ENCODE results near the gene MUS81. TPM values are rescaled to one million over a fixed set of nuclear protein-coding genes. Genes with fewer than 3 reads are reported as not detected.
"Not testable (repeated sequence)": the region's sequence is repeated elsewhere in the genome, so short reads cannot be mapped to it uniquely, and the experiment has no call there.

The MUS81 gene
- total RNA-seq, 1 donor from 2014 or later, result 30.7 TPM

DNA sequence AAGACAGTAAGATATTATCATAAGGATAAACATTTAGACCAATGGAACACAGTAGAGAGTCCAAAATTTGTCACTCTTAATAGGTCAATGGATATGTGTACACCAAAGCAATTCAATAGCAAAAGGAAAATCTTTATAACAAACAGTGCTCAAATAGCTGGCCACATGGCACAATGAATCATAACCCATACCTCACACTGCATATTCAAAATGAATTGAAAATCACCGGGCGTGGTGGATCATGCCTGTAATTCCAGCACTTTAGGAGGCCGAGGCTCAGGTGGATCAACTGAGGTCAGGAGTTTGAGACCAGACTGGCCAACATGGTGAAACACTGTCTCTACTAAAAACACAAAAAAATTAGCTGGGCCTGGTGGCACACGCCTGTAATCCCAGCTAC, 18.1 kb upstream of the MUS81 start:
- DNase-seq (no peak), ATAC-seq (ENCODE audit: poor library complexity) (no peak)
- intact Hi-C loops (cut with DNase I), result no loop called here

DNA sequence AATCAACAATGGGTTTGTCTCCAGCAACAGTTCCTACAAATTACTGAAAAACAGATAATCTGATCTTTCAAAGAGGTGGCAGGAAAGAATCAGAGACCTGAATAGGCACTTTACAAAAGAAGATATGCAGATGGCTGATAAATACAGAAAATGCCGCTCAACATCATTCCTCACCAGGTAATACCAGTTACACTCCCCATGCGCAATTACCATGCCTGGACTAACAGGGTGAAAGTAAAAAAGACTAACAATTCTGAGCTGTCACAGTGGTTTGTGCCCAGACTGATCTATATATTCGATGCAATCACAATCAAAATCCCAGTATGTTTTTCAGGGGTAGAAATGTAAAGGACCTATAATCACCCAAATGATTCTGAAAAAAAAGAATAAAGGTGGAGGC, 16.4 kb upstream of the MUS81 start:
- intact Hi-C loops (cut with DNase I), result no loop called here

DNA sequence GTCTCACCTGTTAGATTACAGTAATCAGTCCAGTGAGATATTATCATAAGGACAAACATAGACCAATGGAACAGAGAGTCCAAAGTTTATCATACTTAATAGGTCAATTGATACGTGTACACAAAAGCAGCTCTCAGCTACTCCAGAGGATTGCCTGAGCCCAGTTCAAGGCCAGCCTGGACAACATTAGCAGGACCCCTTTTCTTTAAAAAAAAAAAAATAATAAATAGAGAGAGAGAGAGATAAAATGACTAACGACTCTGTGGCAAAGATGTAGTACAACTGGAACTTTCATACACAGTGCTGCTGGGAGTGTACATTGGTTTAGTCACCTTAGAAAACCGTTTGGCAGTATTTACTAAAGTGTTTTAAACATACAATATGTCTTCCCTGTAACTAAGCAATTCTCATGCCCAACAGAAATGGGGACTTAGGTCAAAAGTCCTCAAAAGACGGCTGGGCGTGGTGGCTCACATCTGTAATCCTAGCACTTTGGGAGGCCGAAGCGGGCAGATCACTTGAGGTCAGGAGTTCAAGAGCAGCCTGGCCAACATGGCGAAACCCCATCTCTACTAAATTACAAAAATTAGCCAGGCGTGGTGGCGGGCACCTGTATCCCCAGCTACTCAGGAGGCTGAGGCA, 15.9 kb upstream of the MUS81 start:
- intact Hi-C loops (cut with DNase I), result no loop called here
- ATAC-seq (ENCODE audit: poor library complexity), result no peak

More for the DNA sequence above, 16.4 kb upstream of the MUS81 start:
- ATAC-seq (ENCODE audit: poor library complexity), result no peak
- DNase-seq, result no peak

DNA sequence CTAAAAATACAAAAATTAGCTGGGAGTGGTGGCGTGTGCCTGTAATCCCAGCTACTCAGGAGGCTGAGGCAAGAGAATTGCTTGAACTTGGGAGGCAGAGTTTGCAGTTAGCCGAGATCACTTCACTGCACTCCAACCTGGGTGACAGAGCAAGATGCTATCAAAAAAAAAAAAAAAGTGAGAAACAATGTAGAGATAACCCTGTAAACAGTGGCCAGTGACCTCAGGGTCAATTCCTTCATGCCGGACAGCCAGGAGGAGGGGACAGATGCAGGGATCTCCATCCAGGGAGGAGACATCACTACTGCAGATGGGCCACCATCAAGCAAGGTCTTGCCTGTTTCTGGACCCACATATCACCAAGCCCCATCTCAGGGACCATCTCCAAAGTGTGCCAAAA, 12.5 kb upstream of the MUS81 start:
- DNase-seq, result no peak
- intact Hi-C loops (cut with DNase I), result no loop called here
- no peak for ATAC-seq (ENCODE audit: poor library complexity)

More for the DNA sequence above, 15.9 kb upstream of the MUS81 start:
- no peak for DNase-seq

DNA sequence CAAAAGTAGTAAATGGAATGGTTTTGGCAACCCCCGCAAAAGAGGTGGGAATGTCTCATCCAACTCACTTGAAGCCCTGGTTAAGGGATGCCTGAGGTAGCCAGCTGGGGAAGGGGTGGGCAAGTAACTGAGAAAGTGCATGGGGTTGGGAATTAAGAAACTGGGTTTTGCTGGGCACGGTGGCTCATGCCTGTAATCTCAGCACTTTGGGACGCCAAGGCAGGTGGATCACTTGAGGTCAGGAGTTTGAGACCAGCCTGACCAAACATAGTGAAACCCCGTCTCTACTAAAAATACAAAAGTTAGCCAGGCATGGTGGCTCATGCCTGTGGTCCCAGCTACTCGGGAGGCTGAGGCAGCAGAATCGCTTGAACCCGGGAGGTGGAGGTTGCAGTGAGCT, 11.5 kb upstream of the MUS81 start:
- intact Hi-C loops (cut with DNase I); DNase-seq; ATAC-seq (ENCODE audit: poor library complexity): not testable (repeated sequence)

DNA sequence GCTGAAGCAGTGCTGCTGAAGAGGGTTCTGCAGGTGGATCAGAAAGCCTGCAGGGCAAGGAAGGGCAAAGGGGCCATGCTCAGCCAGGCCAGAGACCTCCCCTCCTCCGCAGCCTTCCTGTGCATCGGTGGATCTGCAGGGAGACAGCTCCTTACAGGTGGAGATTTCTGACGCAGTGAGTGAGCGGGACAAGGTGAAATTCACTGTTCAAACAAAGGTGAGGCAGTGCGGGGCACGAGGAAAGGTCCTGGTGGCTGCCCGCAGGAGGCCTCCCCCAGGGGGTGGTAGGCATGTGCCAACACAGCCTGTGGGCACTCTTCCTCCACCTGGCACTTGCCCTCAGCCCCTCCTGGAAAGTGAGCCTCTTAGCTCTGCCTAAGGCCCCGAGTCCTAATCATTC, 10.9 kb upstream of the MUS81 start:
- ATAC-seq (ENCODE audit: poor library complexity) (no peak), DNase-seq (no peak)
- intact Hi-C loops (cut with DNase I), result no loop called here

DNA sequence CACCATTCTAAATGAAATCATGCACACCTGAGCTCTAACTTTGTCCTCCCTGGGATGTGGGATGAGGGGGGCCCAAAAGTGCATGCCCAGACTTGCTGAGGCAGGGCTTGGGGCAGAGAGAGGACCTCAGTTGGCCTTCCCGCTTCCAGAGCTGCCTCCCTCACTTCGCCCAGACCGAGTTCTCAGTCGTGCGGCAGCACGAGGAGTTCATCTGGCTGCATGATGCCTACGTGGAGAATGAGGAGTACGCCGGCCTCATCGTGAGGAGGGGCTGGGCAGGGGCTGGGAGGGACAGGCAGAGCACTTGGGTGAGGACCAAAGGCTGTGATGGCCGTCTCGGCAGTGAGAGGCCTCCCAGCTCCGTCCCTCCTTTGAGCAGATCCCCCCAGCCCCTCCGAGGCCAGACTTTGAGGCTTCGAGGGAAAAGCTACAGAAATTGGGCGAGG, 10.4 kb upstream of the MUS81 start:
- no peak for ATAC-seq (ENCODE audit: poor library complexity)
- no peak for DNase-seq
- intact Hi-C loops (cut with DNase I), result no loop called here

DNA sequence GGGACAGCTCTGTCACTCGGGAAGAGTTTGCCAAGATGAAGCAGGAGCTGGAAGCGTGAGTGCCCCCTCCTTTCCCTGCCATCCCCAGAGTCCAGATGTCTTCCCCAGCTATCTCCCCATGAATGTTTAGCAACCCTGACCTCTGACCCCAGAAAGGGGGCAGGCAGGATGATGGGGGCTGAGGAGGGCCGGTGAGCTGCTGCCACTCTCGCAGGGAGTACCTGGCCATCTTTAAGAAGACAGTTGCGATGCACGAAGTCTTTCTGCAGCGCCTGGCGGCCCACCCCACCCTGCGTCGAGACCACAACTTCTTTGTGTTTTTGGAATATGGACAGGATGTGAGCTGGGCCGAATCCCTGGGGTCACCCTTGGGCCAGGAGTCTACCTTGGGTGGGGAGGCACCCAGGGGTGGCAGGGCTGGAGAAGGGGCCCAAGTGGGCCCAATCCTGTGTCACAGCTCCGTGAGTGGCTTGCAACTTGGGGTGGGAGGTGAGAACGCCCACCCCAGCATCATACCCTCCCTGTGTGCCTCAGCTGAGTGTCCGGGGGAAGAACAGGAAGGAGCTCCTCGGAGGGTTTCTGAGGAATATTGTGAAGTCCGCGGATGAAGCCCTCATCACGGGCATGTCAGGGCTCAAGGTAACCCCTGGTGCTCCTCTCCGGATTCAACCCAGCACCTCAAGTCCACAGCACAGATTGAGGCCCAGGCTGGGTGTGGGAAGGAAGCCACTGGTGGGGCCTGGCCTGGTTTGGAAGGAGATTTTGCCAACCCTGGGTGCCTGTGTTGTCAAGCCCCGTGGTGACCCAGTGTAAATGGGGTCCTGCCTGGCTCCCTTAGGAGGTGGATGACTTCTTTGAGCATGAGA, 9.8 kb upstream of the MUS81 start:
- ATAC-seq (ENCODE audit: poor library complexity) (no peak), DNase-seq (no peak)
- intact Hi-C loops (cut with DNase I), result no loop called here

DNA sequence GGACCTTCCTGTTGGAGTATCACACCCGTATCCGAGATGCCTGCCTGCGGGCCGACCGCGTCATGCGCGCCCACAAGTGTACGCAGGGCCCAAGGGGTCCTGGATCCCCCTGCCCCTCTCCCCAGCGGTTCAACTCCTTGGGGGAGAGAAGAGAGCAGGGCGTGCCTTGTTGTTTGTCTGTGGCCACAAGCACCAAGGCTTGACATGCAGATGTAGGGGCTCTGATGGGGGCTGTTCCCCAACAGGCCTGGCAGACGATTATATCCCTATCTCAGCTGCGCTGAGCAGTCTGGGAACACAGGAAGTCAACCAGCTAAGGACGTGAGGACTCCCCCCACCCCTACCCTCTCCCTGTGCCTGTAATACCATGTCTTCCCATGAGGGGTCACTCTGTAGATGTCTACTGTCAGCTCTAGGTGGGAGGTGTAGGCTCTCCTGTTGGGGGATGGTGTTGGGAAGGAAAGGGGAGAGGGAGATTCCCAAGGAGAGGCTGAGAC, 9.1 kb upstream of the MUS81 start:
- ATAC-seq (ENCODE audit: poor library complexity) (no peak), DNase-seq (no peak)
- intact Hi-C loops (cut with DNase I), result no loop called here

DNA sequence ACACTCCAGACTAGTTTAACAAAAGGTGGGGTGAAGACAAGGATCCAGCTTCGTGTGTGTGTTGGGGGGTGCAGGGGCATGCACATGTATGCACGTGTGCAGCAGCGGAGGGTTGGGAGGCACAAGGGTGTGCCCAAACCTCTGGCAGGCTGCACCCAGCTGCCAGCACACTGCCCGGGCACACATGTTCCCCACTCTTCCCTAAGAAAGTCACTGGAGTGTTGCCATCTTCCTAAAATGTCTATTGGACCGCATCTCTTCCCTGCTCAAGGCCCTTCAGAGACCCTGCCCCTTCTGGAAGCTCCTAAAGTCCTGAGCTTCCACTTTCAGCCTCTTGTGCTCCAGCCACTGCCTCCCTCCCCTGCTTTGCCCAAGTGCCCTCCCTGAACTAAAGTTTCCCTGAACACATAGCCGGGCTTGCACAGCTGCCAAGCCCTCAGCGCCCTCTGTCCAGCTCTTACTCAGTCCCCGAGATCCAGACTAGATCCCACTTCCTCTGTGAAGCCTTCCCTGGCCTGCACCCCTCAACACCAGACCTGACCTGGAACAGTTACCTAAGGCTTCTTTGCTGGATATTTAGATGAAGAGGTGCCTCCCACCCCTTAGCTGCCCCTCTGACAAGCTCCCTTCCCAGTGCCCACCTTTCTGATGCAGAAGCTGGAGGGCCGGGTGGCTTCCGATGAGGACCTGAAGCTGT, 8.3 kb upstream of the MUS81 start:
- intact Hi-C loops (cut with DNase I), result no loop called here
- DNase-seq, result no peak

DNA sequence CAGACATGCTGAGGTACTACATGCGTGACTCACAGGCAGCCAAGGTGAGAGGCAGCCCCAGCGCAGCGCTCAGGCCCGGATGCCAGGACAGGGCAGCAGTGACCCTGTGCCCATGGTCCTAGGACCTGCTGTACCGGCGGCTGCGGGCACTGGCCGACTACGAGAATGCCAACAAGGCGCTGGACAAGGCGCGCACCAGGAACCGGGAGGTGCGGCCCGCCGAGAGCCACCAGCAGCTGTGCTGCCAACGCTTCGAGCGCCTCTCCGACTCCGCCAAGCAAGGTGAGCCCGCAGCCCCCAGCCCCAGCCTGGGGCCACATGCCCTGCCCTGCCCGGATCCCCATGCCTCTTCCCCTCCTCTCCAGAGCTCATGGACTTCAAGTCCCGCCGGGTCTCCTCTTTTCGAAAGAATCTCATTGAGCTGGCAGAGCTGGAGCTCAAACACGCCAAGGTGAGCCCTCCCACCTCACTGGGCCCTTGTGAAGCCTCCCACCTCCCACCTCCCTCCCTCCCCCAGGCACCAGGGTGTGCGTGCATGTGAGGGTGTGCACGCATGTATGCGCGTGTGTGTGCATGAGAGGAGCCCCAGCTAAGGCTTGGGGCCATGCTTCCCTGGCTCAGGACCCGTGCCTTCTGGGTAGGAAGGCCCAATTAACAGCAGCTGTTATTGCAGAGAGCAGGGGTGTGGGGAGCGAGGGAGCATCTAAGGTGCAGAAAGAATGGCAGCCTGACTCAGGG, 7.6 kb upstream of the MUS81 start:
- DNase-seq, result no peak
- no peak for ATAC-seq (ENCODE audit: poor library complexity)
- intact Hi-C loops (cut with DNase I), result no loop called here

More for the DNA sequence above, 8.3 kb upstream of the MUS81 start:
- ATAC-seq (ENCODE audit: poor library complexity), result no peak

DNA sequence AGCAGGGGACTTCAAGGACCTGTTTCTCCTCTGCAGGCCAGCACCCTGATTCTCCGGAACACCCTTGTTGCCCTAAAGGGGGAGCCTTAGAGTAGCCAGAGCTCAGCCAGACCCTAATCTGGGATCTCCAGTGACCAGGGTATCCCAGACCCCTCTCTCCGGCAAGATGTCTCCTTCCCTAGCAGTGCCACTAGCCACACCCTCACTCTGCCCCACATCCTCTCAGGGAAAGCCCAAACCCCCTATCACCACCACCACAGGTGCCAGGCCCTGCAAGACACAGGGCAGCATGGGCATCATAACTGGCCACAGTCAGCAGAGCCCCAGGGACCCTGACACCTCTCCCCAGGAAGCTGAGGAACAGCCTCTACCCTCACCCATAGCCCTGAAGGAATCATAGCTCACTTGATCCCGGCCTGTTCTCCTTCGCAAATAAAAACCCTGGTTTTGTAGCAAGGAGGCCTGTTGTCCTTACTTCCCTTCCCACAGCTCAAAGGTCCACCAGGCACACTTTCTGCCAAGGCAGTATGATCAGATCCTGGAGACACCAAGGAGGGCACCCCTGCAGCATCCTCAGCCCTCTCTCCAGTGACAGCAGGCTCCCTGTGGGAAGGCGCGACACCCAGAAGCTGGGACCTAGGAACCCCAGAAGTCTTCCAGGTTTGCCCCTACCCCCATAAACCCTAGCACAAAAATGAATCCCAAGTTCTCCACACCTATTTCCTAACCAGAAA, 6.8 kb upstream of the MUS81 start:
- no peak for DNase-seq
- ATAC-seq (ENCODE audit: poor library complexity), result no peak
- intact Hi-C loops (cut with DNase I), result no loop called here

DNA sequence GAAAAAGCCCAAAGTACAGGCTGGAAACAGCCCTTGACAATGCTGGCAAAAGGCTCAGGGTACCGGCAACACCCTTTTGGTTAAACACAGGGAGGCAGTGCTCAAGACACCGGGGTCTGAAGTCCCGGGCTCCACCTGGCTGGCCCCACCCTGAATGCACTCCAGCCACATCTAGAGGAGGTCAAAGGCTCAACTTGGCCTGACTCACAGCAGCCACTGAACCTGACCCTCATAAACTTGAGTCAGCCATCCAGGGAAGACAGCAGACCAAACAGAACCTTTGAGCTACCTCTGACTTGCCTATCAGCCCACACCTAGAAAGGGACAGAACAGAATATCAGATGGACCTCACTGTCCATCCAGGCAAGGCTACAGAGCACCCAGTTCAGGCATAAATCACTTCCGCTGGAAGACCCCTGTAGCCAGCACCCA, 6.1 kb upstream of the MUS81 start:
- DNase-seq, result no peak

DNA sequence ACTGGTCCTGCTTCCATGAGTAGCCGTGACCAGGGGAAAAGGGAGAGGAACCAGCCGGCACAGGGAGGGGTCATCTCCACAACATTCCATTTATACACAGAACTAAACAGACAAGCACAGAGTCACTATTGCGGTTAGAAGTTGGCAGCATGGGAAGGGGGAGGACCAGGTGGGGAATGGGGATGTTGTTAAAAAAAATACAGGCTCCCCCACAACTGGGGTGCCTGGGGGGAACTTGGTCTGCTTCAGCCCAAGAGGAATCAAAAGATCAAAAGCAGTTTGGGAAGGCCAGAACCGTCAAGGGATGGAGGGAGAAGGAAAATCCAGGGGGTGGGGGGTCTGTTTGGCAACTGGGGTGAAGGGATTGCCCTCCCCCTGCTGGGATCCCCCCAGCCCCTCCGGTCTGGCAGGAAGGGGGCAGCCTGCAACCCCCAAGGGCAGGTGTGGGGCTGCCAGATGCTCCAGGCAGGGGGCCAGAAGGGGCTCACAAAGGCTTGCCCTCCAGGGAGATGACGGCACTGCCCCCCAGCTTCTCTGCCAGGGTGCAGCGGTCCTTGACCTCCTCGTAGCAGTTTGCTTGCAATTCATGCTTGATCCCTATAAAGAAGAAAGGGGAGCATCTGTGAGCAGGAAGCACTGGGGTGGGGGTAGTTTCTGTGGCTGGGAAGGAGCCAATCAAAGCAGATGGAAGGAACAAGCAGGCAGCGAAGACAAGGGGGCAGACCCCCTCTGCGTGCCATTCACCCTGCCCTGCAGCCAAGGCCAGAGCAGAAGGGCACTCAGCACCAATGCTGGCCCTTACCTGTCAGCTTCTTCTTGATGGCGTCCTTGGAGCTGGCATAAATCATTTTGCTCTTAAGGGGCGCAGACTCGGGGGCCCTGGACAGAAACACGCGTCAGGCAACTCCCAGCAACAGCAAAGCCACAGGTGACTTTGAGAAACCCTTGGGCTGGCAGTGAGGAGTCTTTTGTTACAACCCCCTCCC, 5.1 kb upstream of the MUS81 start:
- no peak for DNase-seq
- intact Hi-C loops (cut with DNase I), result no loop called here
- ATAC-seq (ENCODE audit: poor library complexity), result no peak

More for the DNA sequence above, 6.1 kb upstream of the MUS81 start:
- intact Hi-C loops (cut with DNase I), result no loop called here
- no peak for ATAC-seq (ENCODE audit: poor library complexity)

DNA sequence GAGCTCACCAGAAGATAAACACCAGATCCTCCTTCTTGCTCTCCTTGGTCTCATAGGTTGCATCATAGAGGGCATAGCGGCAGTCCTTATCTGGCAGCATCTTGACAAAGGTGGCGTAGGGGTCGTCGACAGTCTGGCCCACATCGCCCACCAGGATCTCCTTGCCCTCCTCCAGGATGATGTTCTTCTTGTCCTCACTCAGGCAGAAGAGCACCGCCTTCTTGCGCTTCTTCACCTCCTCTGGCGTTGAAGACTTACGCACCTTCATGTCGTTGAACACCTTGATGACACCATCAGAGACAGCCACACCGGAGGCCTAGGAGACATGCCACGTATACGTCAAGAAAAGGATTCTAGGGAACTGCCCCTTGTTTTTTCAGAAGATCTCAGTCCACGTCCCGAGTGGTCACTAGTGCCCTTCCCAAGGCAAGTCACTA, 4.3 kb upstream of the MUS81 start:
- ATAC-seq (ENCODE audit: poor library complexity) (no peak), DNase-seq (no peak)
- intact Hi-C loops (cut with DNase I), result no loop called here

DNA sequence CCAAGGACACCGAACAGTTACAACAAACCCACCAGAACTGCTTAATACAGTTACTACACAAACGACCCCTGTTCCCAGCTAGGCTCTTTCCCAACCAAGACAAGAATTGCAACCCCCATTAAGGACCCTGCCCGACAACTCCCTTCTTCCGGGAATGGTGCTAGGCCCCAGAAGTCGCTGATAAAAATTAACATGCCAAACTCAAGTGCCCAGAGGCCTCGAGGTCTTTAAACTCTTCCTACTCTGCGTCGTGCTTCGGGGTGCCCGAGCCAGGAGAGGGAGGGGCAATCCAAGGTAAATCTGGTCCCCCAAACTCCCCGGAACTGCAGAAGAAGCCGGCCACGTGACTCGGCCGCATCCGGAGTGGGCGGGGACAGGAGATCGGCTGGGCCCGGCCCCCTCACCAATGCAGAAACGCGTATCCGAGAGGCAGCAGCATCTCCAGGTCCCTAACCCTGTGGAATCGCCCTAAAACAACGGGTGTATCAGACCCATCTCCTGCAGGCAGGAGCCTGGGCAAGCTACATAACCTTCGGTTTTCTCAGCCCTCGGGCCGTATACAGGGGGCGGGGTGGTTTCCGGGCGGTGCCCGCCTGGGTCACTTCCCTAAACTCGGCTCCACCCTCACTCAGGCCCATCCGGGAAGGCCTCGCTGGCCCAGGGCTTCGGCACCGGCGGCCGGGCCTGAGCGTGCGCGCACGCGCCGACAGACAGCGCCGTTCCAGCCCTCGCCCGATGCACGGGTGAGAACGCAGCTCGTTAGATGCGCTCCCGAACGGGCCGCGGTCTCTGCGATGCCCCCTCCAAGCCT, 3.3 kb upstream of the MUS81 start:
- DNase-seq, result peak; percentile 92
- intact Hi-C loops (cut with DNase I), result no loop called here
- ATAC-seq (ENCODE audit: poor library complexity), result peak; percentile 32
